ENCODE results near the gene KRTAP12-4. TPM values are rescaled to one million over a fixed set of nuclear protein-coding genes. Genes with fewer than 3 reads are reported as not detected.

Gene KRTAP12-4
- total RNA-seq, 4 donors from 2014 or later, result not detected

- Histone ChIP-seq H3K27me3 (no peaks in the 10 kb centered on the region), H3K4me1 (no peaks in the 10 kb centered on the region), H3K27ac (no peak overlapping the region), H3K36me3 (no peaks in the 10 kb centered on the region), H3K4me3 (no peak overlapping the region), H3K9me3 (peaks cover 0 to 3% (median 0%) of the 10 kb centered on the region in 4 donors)
- no peak for DNase-seq
- TF ChIP-seq POLR2A (IDR thresholded peaks at IDR 0.05) (no peak), CTCF (IDR thresholded peaks at IDR 0.05) (no peak)
Observed at GRCh38 chr21:44617071-44617501, 37.4 kb downstream of the KRTAP12-4 start.

DNA sequence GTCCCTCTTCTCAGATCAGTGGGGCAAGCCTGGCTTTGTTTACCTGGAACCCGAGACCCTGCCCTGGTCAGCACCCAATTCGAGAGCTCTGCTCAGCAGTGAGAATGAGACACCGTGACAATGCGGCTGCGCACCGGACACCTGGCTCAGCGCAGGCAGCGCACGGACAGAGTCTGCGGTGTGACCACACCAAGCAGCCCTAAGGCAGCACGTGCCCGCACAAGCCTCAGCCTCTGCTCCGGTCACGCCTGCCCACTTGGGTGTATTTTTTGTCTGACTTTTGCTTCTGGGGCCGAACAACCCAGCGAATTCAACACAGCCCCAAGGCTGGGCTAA, 37.9 kb downstream of the KRTAP12-4 start:
- Histone ChIP-seq H3K27me3 (no peaks in the 10 kb centered on the region), H3K4me3 (no peak overlapping the region), H3K27ac (no peak overlapping the region), H3K36me3 (no peaks in the 10 kb centered on the region), H3K9me3 (peaks cover 0 to 7% (median 0%) of the 10 kb centered on the region in 4 donors), H3K4me1 (no peaks in the 10 kb centered on the region)
- DNase-seq, result no peak
- TF ChIP-seq POLR2A (IDR thresholded peaks at IDR 0.05) (no peak), CTCF (IDR thresholded peaks at IDR 0.05) (no peak)

GRCh38 chr21:44615911-44616590, 38.4 kb downstream of the KRTAP12-4 start:
- peak in 2 of 3 donors; percentile 36 to 40 for DNase-seq
- TF ChIP-seq CTCF (IDR thresholded peaks at IDR 0.05) (no peak), POLR2A (IDR thresholded peaks at IDR 0.05) (no peak)
- Histone ChIP-seq H3K9me3 (peaks cover 0 to 10% (median 0%) of the 10 kb centered on the region in 4 donors), H3K27me3 (no peaks in the 10 kb centered on the region), H3K4me3 (no peak overlapping the region), H3K4me1 (no peaks in the 10 kb centered on the region), H3K36me3 (no peaks in the 10 kb centered on the region), H3K27ac (no peak overlapping the region)

DNA sequence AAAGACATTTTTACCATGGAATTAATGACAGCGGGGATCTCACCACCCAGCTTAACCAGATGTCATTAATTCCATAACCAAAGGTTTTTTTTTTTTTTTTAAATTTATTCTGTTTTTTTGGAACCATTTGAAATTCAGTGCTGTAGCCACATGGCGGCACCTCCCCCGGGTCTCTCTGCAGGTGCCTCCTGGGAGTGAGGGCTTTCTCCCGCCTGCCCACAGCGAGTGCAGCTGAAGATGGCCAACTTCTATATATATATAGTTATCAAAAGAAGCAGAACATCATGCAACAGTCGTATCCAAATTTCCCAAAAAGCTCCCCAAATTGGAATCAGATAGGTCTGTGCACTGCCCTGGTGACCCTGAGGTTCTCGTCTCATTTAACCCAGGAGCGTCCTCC, 39.0 kb downstream of the KRTAP12-4 start:
- Histone ChIP-seq H3K4me1 (no peaks in the 10 kb centered on the region), H3K9me3 (peaks cover 0 to 9% (median 0%) of the 10 kb centered on the region in 4 donors), H3K4me3 (no peak overlapping the region), H3K36me3 (no peaks in the 10 kb centered on the region), H3K27ac (no peak overlapping the region), H3K27me3 (no peaks in the 10 kb centered on the region)
- no peak for DNase-seq
- no peak for TF ChIP-seq CTCF (IDR thresholded peaks at IDR 0.05)
- no peak for TF ChIP-seq POLR2A (IDR thresholded peaks at IDR 0.05)

DNA sequence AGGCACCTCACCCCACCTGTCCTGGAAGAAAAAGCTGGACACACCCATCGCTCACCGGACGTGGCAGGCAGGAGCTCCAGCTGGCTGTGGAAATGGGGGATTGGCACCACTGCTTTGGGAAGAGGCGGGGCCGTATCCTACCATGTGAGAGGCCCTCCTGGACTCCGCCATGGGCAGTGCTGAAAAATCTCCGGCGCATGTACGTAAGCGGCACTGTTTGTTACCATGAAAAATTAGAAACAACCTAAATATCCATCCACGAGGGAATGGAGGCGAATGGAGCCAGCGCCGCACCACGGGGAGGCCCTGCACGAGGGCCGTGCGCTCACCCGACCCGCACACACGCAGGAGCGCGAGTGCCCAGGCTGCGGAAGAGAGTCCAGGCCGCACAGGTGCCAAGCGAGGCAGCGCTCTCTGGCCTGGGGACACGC, 39.5 kb downstream of the KRTAP12-4 start:
- Histone ChIP-seq H3K27me3 (no peaks in the 10 kb centered on the region), H3K27ac (no peak overlapping the region), H3K4me3 (no peak overlapping the region), H3K4me1 (no peaks in the 10 kb centered on the region), H3K9me3 (peaks cover 0 to 14% (median 0%) of the 10 kb centered on the region in 4 donors), H3K36me3 (no peaks in the 10 kb centered on the region)
- no peak for DNase-seq
- TF ChIP-seq POLR2A (IDR thresholded peaks at IDR 0.05) (no peak), CTCF (IDR thresholded peaks at IDR 0.05) (no peak)
